PC-3 (cell line): ENCODE measurements around the gene UNC45B.

Experiments used
- EZH2 ChIP-seq: fragments of 300-600 bp; sonication (generic); IDR thresholded peaks from one replicate; pipeline ENCODE4 v1.6.1; 2017; ENCODE audit warnings: antibody characterized with exemption, mild to moderate bottlenecking, low read length; ENCODE audit not compliant: unreplicated experiment
- EZH2phosphoT487 ChIP-seq: fragments of 300-600 bp; sonication (generic); IDR thresholded peaks from 2 replicates; pipeline ENCODE4 v1.6.1; 2018; ENCODE audit warnings: mild to moderate bottlenecking, antibody characterized with exemption, low read length, borderline replicate concordance
- TF ChIP-seq, protein P1 (sequence below): fragments of 300-600 bp; sonication (generic); conservative IDR thresholded peaks from 2 replicates; pipeline ENCODE4 v1.5.1; 2017; ENCODE audit warnings: antibody characterized with exemption, low read depth, mild to moderate bottlenecking, low read length

DNA sequence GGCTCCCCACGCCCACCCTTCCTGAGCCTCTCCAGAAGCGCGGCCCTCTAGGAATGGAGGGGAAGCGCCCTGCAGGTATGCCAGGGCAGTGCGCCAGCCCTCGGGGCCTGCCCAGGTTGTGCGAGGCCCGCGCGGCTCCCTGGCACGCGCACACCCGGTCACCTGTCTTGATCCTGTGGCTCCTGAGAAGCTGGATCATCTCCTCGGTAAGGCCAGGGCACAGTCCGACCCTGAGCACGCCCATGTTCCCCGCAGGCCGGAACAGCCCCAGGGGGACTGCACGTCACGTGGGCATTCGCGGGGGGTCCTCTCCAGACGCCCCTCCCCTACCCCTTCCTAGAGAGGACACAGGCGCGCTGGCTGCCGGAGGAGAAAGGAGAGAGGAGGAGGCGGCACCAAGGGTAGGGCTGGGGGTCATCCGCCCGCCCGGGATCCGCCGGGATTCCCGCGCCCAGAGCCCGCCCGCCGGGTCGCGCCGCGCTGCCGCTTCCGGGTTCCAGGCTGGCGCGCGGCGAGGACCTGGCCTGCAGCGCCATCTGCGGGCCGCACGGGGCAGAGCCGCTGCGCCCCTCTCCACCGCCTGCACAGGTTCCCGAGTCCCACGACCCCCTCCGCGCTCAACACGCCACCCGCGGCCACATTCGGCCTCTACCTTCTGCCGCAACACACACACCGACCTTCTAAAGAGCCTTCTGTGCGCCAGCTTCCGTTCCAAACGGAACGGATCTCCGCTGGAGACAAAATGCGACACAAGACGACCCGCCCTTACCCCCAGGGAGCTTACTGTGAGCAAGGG, 28.0 kb upstream of the UNC45B start, which contains the start of gene RAD51D:
- TF ChIP-seq EZH2 (no peak), EZH2phosphoT487 (no peak)
- TF ChIP-seq, protein P1, sequence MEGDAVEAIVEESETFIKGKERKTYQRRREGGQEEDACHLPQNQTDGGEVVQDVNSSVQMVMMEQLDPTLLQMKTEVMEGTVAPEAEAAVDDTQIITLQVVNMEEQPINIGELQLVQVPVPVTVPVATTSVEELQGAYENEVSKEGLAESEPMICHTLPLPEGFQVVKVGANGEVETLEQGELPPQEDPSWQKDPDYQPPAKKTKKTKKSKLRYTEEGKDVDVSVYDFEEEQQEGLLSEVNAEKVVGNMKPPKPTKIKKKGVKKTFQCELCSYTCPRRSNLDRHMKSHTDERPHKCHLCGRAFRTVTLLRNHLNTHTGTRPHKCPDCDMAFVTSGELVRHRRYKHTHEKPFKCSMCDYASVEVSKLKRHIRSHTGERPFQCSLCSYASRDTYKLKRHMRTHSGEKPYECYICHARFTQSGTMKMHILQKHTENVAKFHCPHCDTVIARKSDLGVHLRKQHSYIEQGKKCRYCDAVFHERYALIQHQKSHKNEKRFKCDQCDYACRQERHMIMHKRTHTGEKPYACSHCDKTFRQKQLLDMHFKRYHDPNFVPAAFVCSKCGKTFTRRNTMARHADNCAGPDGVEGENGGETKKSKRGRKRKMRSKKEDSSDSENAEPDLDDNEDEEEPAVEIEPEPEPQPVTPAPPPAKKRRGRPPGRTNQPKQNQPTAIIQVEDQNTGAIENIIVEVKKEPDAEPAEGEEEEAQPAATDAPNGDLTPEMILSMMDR, result peak; percentile 78
